GM12878 (cell line): Measurements from ENCODE around the gene SPAG7. TPM values are rescaled to one million over a fixed set of nuclear protein-coding genes. Genes with fewer than 3 reads are reported as not detected.

Source experiments
- ATAC-seq: fragments of 200-7000 bp; cut with Tn5 transposase; 3 replicates; pipeline ENCODE4 v1.9.1; 2020; ENCODE audit warnings: mild to moderate bottlenecking, moderate library complexity
- BruUV-seq: library from RNA; stranded (reverse); fragments of 400-500 nt; replicated peaks from 2 replicates; lab custom pipeline; 2021; lab: Mats Ljungman, UMichigan
- CTCF ChIA-PET: fragments of 300-600 bp; sonication (Branson Sonifier 250); formaldehyde crosslinking; extraction: SDS; loops from one replicate; lab custom pipeline; 2021; ENCODE audit warnings: inconsistent platforms; lab: Yijun Ruan, JAX
- POLR2A ChIA-PET: fragments of 350-600 bp; formaldehyde crosslinking; extraction: SDS; loops from one replicate; lab custom pipeline; 2021; ENCODE audit warnings: inconsistent platforms; lab: Charles Lee
- RAD21 ChIA-PET: fragments of 300-600 bp; sonication (Branson Sonifier 250); formaldehyde crosslinking; loops from one replicate; lab custom pipeline; 2023; ENCODE audit warnings: antibody characterized with exemption; ENCODE audit not compliant: unreplicated experiment; lab: Charles Lee
- SMC1A ChIA-PET: fragments of 300-600 bp; sonication (Branson Sonifier 250); formaldehyde crosslinking; loops from one replicate; lab custom pipeline; 2023; ENCODE audit not compliant: unreplicated experiment, uncharacterized antibody; lab: Charles Lee
- DNase-seq: peaks from one replicate; pipeline ENCODE4 v3.0.0-alpha.2; 2011; ENCODE audit warnings: low read depth, low spot score
- FAIRE-seq: peaks from 3 replicates; lab custom pipeline; 2011; peaks lifted over from hg19 to GRCh38; lab: Jason Lieb, UNC
- H2AFZ ChIP-seq: 2 replicates; pipeline ENCODE4 v1.6.0; 2011; ENCODE audit warnings: low read depth, low read length, control low read depth; ENCODE audit not compliant: control insufficient read depth
- H3K27ac ChIP-seq: 2 replicates; pipeline ENCODE4 v1.5.1; 2011; ENCODE audit warnings: control low read depth; ENCODE audit not compliant: control insufficient read depth, insufficient read depth
- H3K27me3 ChIP-seq, 2 experiments: replicated peaks in 1 of 2; 2 replicates each; pipeline versions ENCODE4 v1.6.0 to v1.6.1; 2011; ENCODE audit warnings: low read length in 1 of 2; ENCODE audit not compliant: control insufficient read depth in 2 of 2, insufficient read depth in 2 of 2
- H3K36me3 ChIP-seq, 2 experiments: 2 replicates each; pipeline ENCODE4 v1.5.1; 2011; ENCODE audit warnings: low read length in 1 of 2; ENCODE audit not compliant: control insufficient read depth in 2 of 2, insufficient read depth in 2 of 2
- H3K4me1 ChIP-seq: 2 replicates; pipeline ENCODE4 v1.6.1; 2011; ENCODE audit warnings: mild to moderate bottlenecking, low read length, moderate library complexity, mixed read lengths; ENCODE audit not compliant: control insufficient read depth, insufficient read depth
- H3K4me2 ChIP-seq: 2 replicates; pipeline ENCODE4 v1.6.0; 2011; ENCODE audit warnings: control low read depth; ENCODE audit not compliant: control insufficient read depth, insufficient read depth
- H3K4me3 ChIP-seq: fragments of 200-600 bp; sonication (generic); 2 replicates; pipeline ENCODE4 v1.5.1; 2016
- H3K79me2 ChIP-seq: 2 replicates; pipeline ENCODE4 v1.6.0; 2011; ENCODE audit warnings: low read length; ENCODE audit not compliant: control insufficient read depth, insufficient read depth
- H3K9ac ChIP-seq: 2 replicates; pipeline ENCODE4 v1.8.0; 2011; ENCODE audit warnings: low read length, control low read depth, mixed read lengths; ENCODE audit not compliant: control insufficient read depth, insufficient read depth
- H3K9me3 ChIP-seq: replicated peaks from 3 replicates; pipeline ENCODE4 v1.5.1; 2011; ENCODE audit warnings: mild to moderate bottlenecking, low read length; ENCODE audit not compliant: control insufficient read depth, insufficient read depth
- H4K20me1 ChIP-seq: 2 replicates; pipeline ENCODE4 v1.6.0; 2011; ENCODE audit not compliant: control insufficient read depth, insufficient read depth
- ATF2 ChIP-seq: IDR thresholded peaks from 2 replicates; pipeline ENCODE4 v1.6.1; 2012; ENCODE audit warnings: low read length, inconsistent platforms
- BMI1 ChIP-seq: fragments of 450-650 bp; IDR thresholded peaks from 2 replicates; pipeline ENCODE4 v1.6.1; 2016; ENCODE audit warnings: mild to moderate bottlenecking, moderate library complexity, borderline replicate concordance
- CHD4 ChIP-seq: fragments of 200-600 bp; sonication (generic); IDR thresholded peaks from 2 replicates; pipeline ENCODE4 v1.6.1; 2016; ENCODE audit warnings: mild to moderate bottlenecking
- ETV6 ChIP-seq, 2 experiments: fragments of 450-650 bp in 1 of 2; IDR thresholded peaks in 1 of 2; conservative IDR thresholded peaks in 1 of 2; 2 replicates each; pipeline ENCODE4 v1.6.1; 2014; ENCODE audit warnings: antibody characterized with exemption in 1 of 2, borderline replicate concordance in 1 of 2, low read depth in 1 of 2, mild to moderate bottlenecking in 1 of 2, moderate library complexity in 1 of 2
- GATAD2B ChIP-seq: fragments of 450-650 bp; conservative IDR thresholded peaks from 2 replicates; pipeline ENCODE4 v1.6.1; 2017; ENCODE audit warnings: low read depth, mild to moderate bottlenecking, moderate library complexity
- IRF3 ChIP-seq: fragments of 450-650 bp; IDR thresholded peaks from 2 replicates; pipeline ENCODE4 v1.6.1; 2014; ENCODE audit warnings: mild to moderate bottlenecking
- IRF4 ChIP-seq: IDR thresholded peaks from 2 replicates; pipeline ENCODE4 v1.6.1; 2011; ENCODE audit warnings: low read depth, low read length
- MAX ChIP-seq: IDR thresholded peaks from 2 replicates; pipeline ENCODE4 v1.6.1; 2012; ENCODE audit warnings: low read depth, low read length, improper control_type of control experiment
- NBN ChIP-seq: fragments of 450-650 bp; IDR thresholded peaks from 2 replicates; pipeline ENCODE4 v1.6.1; 2016
- PML ChIP-seq: IDR thresholded peaks from 2 replicates; pipeline ENCODE4 v1.6.1; 2012; ENCODE audit warnings: low read length, inconsistent platforms
- POLR2AphosphoS5 ChIP-seq: IDR thresholded peaks from 2 replicates; pipeline ENCODE4 v1.6.1; 2011; ENCODE audit warnings: mild to moderate bottlenecking, low read length, inconsistent platforms
- RUNX3 ChIP-seq: IDR thresholded peaks from 2 replicates; pipeline ENCODE4 v1.6.1; 2012; ENCODE audit warnings: low read length, inconsistent platforms
- SKIL ChIP-seq: fragments of 450-650 bp; IDR thresholded peaks from 2 replicates; pipeline ENCODE4 v1.6.1; 2017; ENCODE audit warnings: mild to moderate bottlenecking, low read depth, inconsistent platforms; ENCODE audit not compliant: poor library complexity, severe bottlenecking
- SMARCA5 ChIP-seq: fragments of 450-650 bp; IDR thresholded peaks from 2 replicates; pipeline ENCODE4 v1.6.1; 2017; ENCODE audit warnings: mild to moderate bottlenecking
- SMC3 ChIP-seq: IDR thresholded peaks from 2 replicates; pipeline ENCODE4 v1.6.1; 2011; ENCODE audit warnings: low read length, improper control_type of control experiment, borderline replicate concordance
- SREBF2 ChIP-seq: IDR thresholded peaks from 2 replicates; pipeline ENCODE4 v1.6.1; 2012; ENCODE audit warnings: mild to moderate bottlenecking, low read length
- TARDBP ChIP-seq: IDR thresholded peaks from 2 replicates; pipeline ENCODE4 v1.6.1; 2016; ENCODE audit warnings: borderline replicate concordance
- YY1 ChIP-seq: IDR thresholded peaks from 2 replicates; pipeline ENCODE4 v1.6.1; 2011; ENCODE audit warnings: low read depth, mild to moderate bottlenecking, low read length
- WGBS: methylation state at CpG from one replicate; pipeline ENCODE4 v1.1.6; 2016; ENCODE audit warnings: low lambda C conversion rate; ENCODE audit not compliant: insufficient replicate concordance, insufficient coverage; ENCODE audit errors: missing lambda C conversion rate; 5-methylcytosine and 5-hydroxymethylcytosine counted together
- in situ Hi-C: fragments of 300-500 bp; cut with MboI; formaldehyde crosslinking; loops from 9 replicates; pipeline ENCODE4 v1.14.3; 2018; ENCODE audit warnings: mixed read lengths
- intact Hi-C: fragments of 100-400 bp; cut with micrococcal nuclease; formaldehyde crosslinking; loops from one replicate; pipeline ENCODE4 v1.14.2; 2022; ENCODE audit not compliant: unreplicated experiment
- polyA plus RNA-seq, 11 experiments: library from polyadenylated mRNA; depleted of rRNA in 4 of 11; unstranded in 6 of 11; stranded (reverse) in 5 of 11; fragments of >200 nt; fragmentation: Nextera tagmentation in 4 of 11; fragmentation: Illumina TruSeq in 1 of 11; extraction: Ambion mirVana in 4 of 11; extraction: Trizol in 1 of 11; gene quantifications; 1 replicate in 1 of 11; 2 replicates in 10 of 11; pipeline versions ENCODE4 v1.2.1 to v1.2.3, GENCODE V29; 2011 to 2016; ENCODE audit warnings: inconsistent platforms in 2 of 11, missing spikeins in 2 of 11, low read depth in 1 of 11
- total RNA-seq, 4 experiments: library from RNA; depleted of rRNA in 3 of 4; stranded (reverse); fragments of >200 nt in 3 of 4; fragmentation: Illumina TruSeq in 1 of 4; extraction: Trizol in 1 of 4; gene quantifications; 2 replicates each; pipeline versions ENCODE4 v1.2.1 to v1.2.3, GENCODE V29; 2013 to 2021

The SPAG7 gene
- total and polyA plus RNA-seq, 10 of the 15 experiments (the other 5 are each of a cell fraction or from before 2014, with no cell fraction given), result 7.9 to 146 (median 88.7) TPM

- Histone ChIP-seq H3K4me2 (no peak overlapping the region), H3K79me2 (no peaks in the 10 kb centered on the region), H4K20me1 (no peaks in the 10 kb centered on the region), H3K4me1 (peaks cover 12% of the 10 kb centered on the region), H3K9ac (no peak overlapping the region), H2AFZ (no peak overlapping the region; the same call in 1 of the 2 replicates), H3K9me3 (no peaks in the 10 kb centered on the region), H3K36me3 (peaks cover 12 to 16% of the 10 kb centered on the region in 2 experiments; a peak in 3 of 4 replicates), H3K27ac (0 out of 2 replicates have a peak overlapping the region, but pooled peaks have one; percentile 3), H3K4me3 (no peak overlapping the region), H3K27me3 (no peaks in the 10 kb centered on the region)
- ChIA-PET POLR2A (interaction anchor here (0.5 to 2.4 kb wide), 3 partner anchors 13 to 81 kb away, joined by 3 to 8 read pairs (median 4); partner anchors contain the start of gene SPAG7), CTCF (interaction anchor here (0.7 to 4.5 kb wide), 17 partner anchors 9 to 130 kb away, joined by 3 to 55 read pairs (median 4); partner anchors contain the start of genes CHRNE and SLC52A1), RAD21 (interaction anchor here (1.0 to 2.1 kb wide), 2 partner anchors 72 to 81 kb away, joined by 3 to 15 read pairs; no protein-coding TSS in a partner anchor), SMC1A (interaction anchor here (0.9 to 3.6 kb wide), 6 partner anchors 12 to 81 kb away, joined by 3 to 29 read pairs (median 5); partner anchors contain the start of gene SPAG7)
- WGBS, result 26% methylated on average over 6 of the region's 6 CpGs
- in situ Hi-C loops, result loop anchor here (5.0 kb wide), 1 partner anchor 87 kb away; no protein-coding TSS in a partner anchor
- no peak for DNase-seq
- BruUV-seq, result no TSS peak
- intact Hi-C loops, result loop anchor here (1.0 kb wide), 1 partner anchor 82 kb away; no protein-coding TSS in a partner anchor
- peak; percentile 62 for FAIRE-seq
- peak; percentile 92 for ATAC-seq
- no peak for TF ChIP-seq MAX
- TF ChIP-seq IRF3, result no peak
- TF ChIP-seq CHD4, result no peak
- TF ChIP-seq GATAD2B, result no peak
- no peak for TF ChIP-seq BMI1
- TF ChIP-seq TARDBP, result no peak
- TF ChIP-seq SMC3, result peak; percentile 88
- no peak for TF ChIP-seq ATF2
- TF ChIP-seq SMARCA5, result no peak
- TF ChIP-seq POLR2AphosphoS5, result peak; percentile 65
- peak; percentile 27; the same call in 1 of the 2 replicates for TF ChIP-seq IRF4
- TF ChIP-seq RUNX3, result 0 out of 2 replicates have a peak, but pooled peaks have one; percentile 13
- TF ChIP-seq ETV6 (conservative IDR thresholded peaks at IDR 0.05 in 1 of 2, IDR thresholded peaks at IDR 0.05 in 1 of 2; ENCODE audit: borderline replicate concordance in 1 of 2, low read depth in 1 of 2), result 0 out of 4 replicates have a peak, but pooled peaks of 1 of the 2 experiments have one; percentile 14
- no peak for TF ChIP-seq SKIL
- 0 out of 2 replicates have a peak, but pooled peaks have one; percentile 26 for TF ChIP-seq NBN
- TF ChIP-seq SREBF2, result no peak
- peak; percentile 63; the same call in 1 of the 2 replicates for TF ChIP-seq YY1
- no peak for TF ChIP-seq PML
Observed at GRCh38 chr17:4980644-4981216, 13.1 kb upstream of the SPAG7 start.
